OCI-M2 (cell line): ENCODE measurements around the gene MMP3.

Experiments
- DNase-seq: peaks from one replicate; lab custom pipeline; 2025; ENCODE audit not compliant: unreplicated experiment; lab: John Stamatoyannopoulos, UW

The MMP3 gene

GRCh38 chr11:102832612-102833011 is 10.8 kb downstream of the MMP3 start:
- no peak for DNase-seq

GRCh38 chr11:102831489-102832440 is 11.6 kb downstream of the MMP3 start:
- no peak for DNase-seq

- DNase-seq, result no peak
These were observed 12.3 kb downstream of the MMP3 start for GRCh38 chr11:102831128-102831488.

- no peak for DNase-seq
These were observed 13.2 kb downstream of the MMP3 start for GRCh38 chr11:102830001-102830727.

GRCh38 chr11:102829316-102830000 is 14.0 kb downstream of the MMP3 start:
- no peak for DNase-seq

- DNase-seq, result no peak
These were observed 18.9 kb downstream of the MMP3 start for GRCh38 chr11:102824556-102824955.

GRCh38 chr11:102819491-102819890 is 23.9 kb downstream of the MMP3 start:
- no peak for DNase-seq

- no peak for DNase-seq
These were observed 29.9 kb downstream of the MMP3 start for GRCh38 chr11:102813484-102813883.

GRCh38 chr11:102812188-102812587 is 31.2 kb downstream of the MMP3 start:
- DNase-seq, result no peak

- no peak for DNase-seq
These were observed 32.3 kb downstream of the MMP3 start for GRCh38 chr11:102810950-102811660.

- no peak for DNase-seq
These were observed 33.4 kb downstream of the MMP3 start for GRCh38 chr11:102809971-102810370.

GRCh38 chr11:102807921-102808320 is 35.5 kb downstream of the MMP3 start:
- no peak for DNase-seq

- no peak for DNase-seq
These were observed 37.1 kb downstream of the MMP3 start for GRCh38 chr11:102806296-102806695.

- no peak for DNase-seq
These were observed 41.1 kb downstream of the MMP3 start for GRCh38 chr11:102802341-102802740.

- no peak for DNase-seq
These were observed 42.6 kb downstream of the MMP3 start for GRCh38 chr11:102800767-102801166.

GRCh38 chr11:102799681-102800340 is 43.6 kb downstream of the MMP3 start:
- DNase-seq, result no peak

- no peak for DNase-seq
These were observed 45.2 kb downstream of the MMP3 start, which contains the start of gene MMP1 for GRCh38 chr11:102798012-102798746. Gene MMP1, minus strand, starts transcription at chr11:102798160. Its CDS starts 68 bp downstream, at chr11:102798092.

- DNase-seq, result no peak
These were observed 49.0 kb downstream of the MMP3 start for GRCh38 chr11:102794382-102794781.

GRCh38 chr11:102793677-102794290 is 49.6 kb downstream of the MMP3 start:
- no peak for DNase-seq
